ENCODE measurements around the gene SLAMF8.
A peak's percentile ranks its signal among the peaks of the same experiment; 100 is the strongest.

The SLAMF8 gene

DNA sequence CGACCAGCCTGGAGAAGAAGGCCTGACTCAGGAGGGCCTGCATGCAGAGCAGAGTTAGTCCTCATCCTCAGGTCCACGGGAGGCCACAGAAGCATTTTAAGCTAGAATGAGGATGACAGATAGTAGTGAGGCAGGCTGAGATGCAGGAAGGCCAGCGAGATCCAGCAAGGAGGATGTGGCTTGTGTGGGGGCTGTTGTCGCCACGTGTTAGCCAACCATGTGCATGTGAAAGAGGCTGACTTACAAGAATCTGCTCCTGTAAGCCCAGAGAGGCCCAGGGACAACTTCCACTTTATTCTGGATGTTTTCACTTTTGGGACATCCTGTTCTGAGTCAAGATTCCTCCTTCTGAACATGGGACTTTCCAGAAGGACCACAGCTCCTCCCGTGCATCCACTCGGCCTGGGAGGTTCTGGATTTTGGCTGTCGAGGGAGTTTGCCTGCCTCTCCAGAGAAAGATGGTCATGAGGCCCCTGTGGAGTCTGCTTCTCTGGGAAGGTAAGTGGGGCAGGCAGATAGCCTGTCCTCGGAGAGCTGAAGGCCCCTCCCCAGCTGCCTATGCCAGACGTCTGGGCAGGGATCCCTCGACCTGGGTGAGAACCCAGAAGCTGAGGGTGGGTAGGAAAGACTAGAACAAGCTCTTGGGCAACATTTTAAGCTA is at the start of gene SLAMF8:
SLAMF8 (plus strand) TSS at position 433 of the 661 bp plus-strand sequence; CDS start at position 459, 26 bp downstream.
- TF ChIP-seq, protein P1, sequence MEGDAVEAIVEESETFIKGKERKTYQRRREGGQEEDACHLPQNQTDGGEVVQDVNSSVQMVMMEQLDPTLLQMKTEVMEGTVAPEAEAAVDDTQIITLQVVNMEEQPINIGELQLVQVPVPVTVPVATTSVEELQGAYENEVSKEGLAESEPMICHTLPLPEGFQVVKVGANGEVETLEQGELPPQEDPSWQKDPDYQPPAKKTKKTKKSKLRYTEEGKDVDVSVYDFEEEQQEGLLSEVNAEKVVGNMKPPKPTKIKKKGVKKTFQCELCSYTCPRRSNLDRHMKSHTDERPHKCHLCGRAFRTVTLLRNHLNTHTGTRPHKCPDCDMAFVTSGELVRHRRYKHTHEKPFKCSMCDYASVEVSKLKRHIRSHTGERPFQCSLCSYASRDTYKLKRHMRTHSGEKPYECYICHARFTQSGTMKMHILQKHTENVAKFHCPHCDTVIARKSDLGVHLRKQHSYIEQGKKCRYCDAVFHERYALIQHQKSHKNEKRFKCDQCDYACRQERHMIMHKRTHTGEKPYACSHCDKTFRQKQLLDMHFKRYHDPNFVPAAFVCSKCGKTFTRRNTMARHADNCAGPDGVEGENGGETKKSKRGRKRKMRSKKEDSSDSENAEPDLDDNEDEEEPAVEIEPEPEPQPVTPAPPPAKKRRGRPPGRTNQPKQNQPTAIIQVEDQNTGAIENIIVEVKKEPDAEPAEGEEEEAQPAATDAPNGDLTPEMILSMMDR (IDR thresholded peaks at IDR 0.05), result no peak

- TF ChIP-seq, protein P1 (IDR thresholded peaks at IDR 0.05), result no peak
Measured at GRCh38 chr1:159778266-159778665, 48.4 kb upstream of the SLAMF8 start.

DNA sequence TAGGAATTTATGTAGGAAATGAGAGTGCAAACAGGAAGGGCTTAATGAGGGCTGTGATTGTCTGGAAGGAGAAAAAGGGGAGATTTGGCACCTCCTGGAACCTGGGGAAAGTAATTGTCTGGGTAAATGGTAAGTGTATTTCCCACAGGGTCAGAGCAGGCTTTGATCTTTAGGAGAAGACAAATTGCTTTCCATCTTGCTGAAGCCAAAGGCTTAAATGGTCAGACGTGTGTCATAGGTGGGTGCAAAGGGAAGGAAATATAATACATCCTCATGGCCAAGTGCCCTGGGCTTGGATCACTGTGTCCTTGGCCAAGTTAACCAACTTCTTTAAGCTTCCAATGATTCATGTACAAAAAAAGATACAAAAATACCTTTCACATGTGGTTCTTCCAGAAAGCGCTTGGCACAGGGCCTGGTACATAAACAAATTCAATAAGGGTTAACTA is 47.2 kb upstream of the SLAMF8 start:
- TF ChIP-seq, protein P1 (IDR thresholded peaks at IDR 0.05), result no peak

- TF ChIP-seq, protein P1 (IDR thresholded peaks at IDR 0.05), result peak; percentile 92
Measured at GRCh38 chr1:159780583-159781582, 45.8 kb upstream of the SLAMF8 start, which contains the start of gene DUSP23. Gene DUSP23 (plus strand): TSS chr1:159780962. CDS start chr1:159781101, 139 bp downstream.

GRCh38 chr1:159781992-159782391 is 44.7 kb upstream of the SLAMF8 start:
- TF ChIP-seq, protein P1 (IDR thresholded peaks at IDR 0.05), result no peak

GRCh38 chr1:159783724-159784123 is 42.9 kb upstream of the SLAMF8 start:
- TF ChIP-seq, protein P1 (IDR thresholded peaks at IDR 0.05), result no peak

- TF ChIP-seq, protein P1 (IDR thresholded peaks at IDR 0.05), result no peak
Measured at GRCh38 chr1:159786465-159786864, 40.2 kb upstream of the SLAMF8 start.
